GM23248 (cell line): Measurements from ENCODE around the gene AFTPH. TPM values are rescaled to one million over a fixed set of nuclear protein-coding genes. Genes with fewer than 3 reads are reported as not detected.

Experiments used
- DNase-seq: peaks from one replicate; pipeline ENCODE4 v3.0.0-alpha.2; 2015
- H2AFZ ChIP-seq: fragments of 200-600 bp; sonication (generic); 2 replicates; pipeline ENCODE4 v1.6.1; 2016; ENCODE audit warnings: antibody characterized with exemption
- H3F3A ChIP-seq: fragments of 200-600 bp; sonication (generic); 2 replicates; pipeline ENCODE4 v1.6.1; 2016; ENCODE audit warnings: mild to moderate bottlenecking, antibody characterized with exemption, mixed run types; ENCODE audit not compliant: insufficient read depth
- H3K27ac ChIP-seq: fragments of 200-600 bp; sonication (generic); 2 replicates; pipeline ENCODE4 v1.5.1; 2016; ENCODE audit warnings: mild to moderate bottlenecking
- H3K27me3 ChIP-seq: fragments of 200-600 bp; sonication (generic); replicated peaks from 2 replicates; pipeline ENCODE4 v1.6.1; 2016; ENCODE audit warnings: mild to moderate bottlenecking; ENCODE audit not compliant: insufficient read depth
- H3K36me3 ChIP-seq: fragments of 200-600 bp; sonication (generic); 2 replicates; pipeline ENCODE4 v1.6.1; 2016; ENCODE audit warnings: low read depth, mild to moderate bottlenecking
- H3K4me1 ChIP-seq: fragments of 200-600 bp; sonication (generic); 2 replicates; pipeline ENCODE4 v1.6.1; 2016; ENCODE audit warnings: mild to moderate bottlenecking; ENCODE audit not compliant: insufficient read depth
- H3K4me2 ChIP-seq: fragments of 200-600 bp; sonication (generic); one replicate; pipeline ENCODE4 v1.6.1; 2016; ENCODE audit warnings: mild to moderate bottlenecking; ENCODE audit not compliant: unreplicated experiment
- H3K4me3 ChIP-seq: fragments of 200-600 bp; sonication (generic); 2 replicates; pipeline ENCODE4 v1.5.1; 2016; ENCODE audit warnings: mild to moderate bottlenecking
- H3K79me2 ChIP-seq: fragments of 200-600 bp; sonication (generic); 2 replicates; pipeline ENCODE4 v1.6.1; 2016; ENCODE audit warnings: mild to moderate bottlenecking; ENCODE audit not compliant: insufficient read depth
- H3K9ac ChIP-seq: fragments of 200-600 bp; sonication (generic); 2 replicates; pipeline ENCODE4 v1.6.1; 2016; ENCODE audit warnings: mild to moderate bottlenecking
- H3K9me2 ChIP-seq: fragments of 200-600 bp; sonication (generic); 2 replicates; pipeline ENCODE4 v1.6.1; 2016; ENCODE audit warnings: mixed run types, mild to moderate bottlenecking, moderate library complexity; ENCODE audit not compliant: insufficient read depth
- H3K9me3 ChIP-seq: fragments of 200-600 bp; sonication (generic); one replicate; pipeline ENCODE4 v1.6.1; 2017; ENCODE audit warnings: low read depth
- H4K20me1 ChIP-seq: fragments of 200-600 bp; sonication (generic); 2 replicates; pipeline ENCODE4 v1.6.0; 2016; ENCODE audit not compliant: insufficient read depth
- EZH2 ChIP-seq: fragments of 200-600 bp; sonication (generic); IDR thresholded peaks from 2 replicates; pipeline ENCODE4 v1.6.1; 2018; ENCODE audit warnings: antibody characterized with exemption, mild to moderate bottlenecking; ENCODE audit not compliant: insufficient read depth, poor library complexity, severe bottlenecking
- EZH2phosphoT487 ChIP-seq: fragments of 200-600 bp; sonication (generic); IDR thresholded peaks from 2 replicates; pipeline ENCODE4 v1.6.1; 2018; ENCODE audit warnings: antibody characterized with exemption, moderate library complexity, mild to moderate bottlenecking, low read depth; ENCODE audit not compliant: insufficient read depth
- WGBS, 2 experiments: methylation state at CpG; one replicate each; pipeline ENCODE4 v1.1.6; 2015 to 2017; ENCODE audit warnings: low lambda C conversion rate in 2 of 2, low coverage in 1 of 2; ENCODE audit errors: missing lambda C conversion rate in 2 of 2; 5-methylcytosine and 5-hydroxymethylcytosine counted together
- in situ Hi-C: fragments of 300-500 bp; cut with MboI; formaldehyde crosslinking; loops from 2 replicates; pipeline ENCODE4 v1.15.0; 2020
- polyA plus RNA-seq: library from polyadenylated mRNA; unstranded; fragments of >200 nt; fragmentation: Nextera tagmentation; extraction: Ambion mirVana; gene quantifications from 2 replicates; pipeline ENCODE4 v1.2.1, GENCODE V29; 2016
- total RNA-seq: library from RNA; depleted of rRNA; stranded (reverse); fragments of >200 nt; shearing (Covaris generic); gene quantifications from 2 replicates; pipeline ENCODE4 v1.2.3, GENCODE V29; 2014

AFTPH gene
- total and polyA plus RNA-seq, 2 experiments from 2014 or later, result 8.8 to 26.2 TPM

DNA sequence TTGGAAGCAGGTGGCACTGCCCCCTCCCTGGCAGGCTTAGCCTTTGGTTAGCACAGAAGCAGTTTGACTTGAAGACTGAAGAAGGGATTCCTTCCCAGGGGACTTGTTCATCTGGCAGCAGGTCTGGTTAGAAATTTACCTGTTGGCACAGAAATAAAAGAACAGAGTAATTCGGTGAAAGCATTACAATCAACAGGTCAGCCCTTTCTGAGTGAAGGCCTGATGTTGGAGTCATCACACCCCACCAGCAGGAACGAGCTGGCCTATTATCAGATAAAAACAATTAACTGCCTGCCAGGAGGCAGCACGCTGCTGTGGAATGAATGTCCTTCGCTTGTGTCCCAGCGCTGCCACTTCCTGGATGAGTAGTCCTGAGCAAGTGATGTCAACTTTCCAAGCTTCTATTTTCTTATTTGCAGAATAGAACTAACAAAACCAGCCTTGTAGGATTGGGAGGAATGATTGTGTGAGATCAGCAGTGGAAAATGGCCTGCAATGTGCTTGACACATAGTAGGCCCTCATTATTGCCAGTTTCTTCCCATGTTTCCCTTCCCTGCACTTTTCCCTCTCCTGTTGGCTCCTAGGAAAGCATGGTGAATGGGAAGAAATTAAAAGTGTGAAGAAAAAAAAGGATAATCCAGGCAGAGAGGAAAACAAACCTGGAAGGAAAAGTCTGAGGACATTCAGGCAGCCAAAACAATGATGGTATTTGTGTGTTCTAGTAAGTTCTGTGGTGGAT lies 41.2 kb upstream of the AFTPH start:
- WGBS, 2 experiments, result 14 to 26% methylated on average over 5 of the region's 5 CpGs
- Histone ChIP-seq H3K4me1 (peaks cover 5% of the 10 kb centered on the region; the same call in 1 of the 2 replicates), H3K4me2 (no peak overlapping the region), H3K4me3 (no peak overlapping the region), H4K20me1 (no peaks in the 10 kb centered on the region), H3K79me2 (no peaks in the 10 kb centered on the region), H3K9me2 (no peaks in the 10 kb centered on the region), H2AFZ (no peak overlapping the region), H3K9ac (no peak overlapping the region), H3K9me3 (no peaks in the 10 kb centered on the region), H3K27me3 (peaks cover 48% of the 10 kb centered on the region), H3K27ac (no peak overlapping the region), H3F3A (peaks cover 12% of the 10 kb centered on the region; the same call in 1 of the 2 replicates), H3K36me3 (no peaks in the 10 kb centered on the region)
- in situ Hi-C loops, result loop anchor here (10.0 to 25.0 kb wide), 2 partner anchors 148 to 446 kb away; no protein-coding TSS in a partner anchor
- peak; percentile 80 for DNase-seq
- no peak for TF ChIP-seq EZH2
- no peak for TF ChIP-seq EZH2phosphoT487

DNA sequence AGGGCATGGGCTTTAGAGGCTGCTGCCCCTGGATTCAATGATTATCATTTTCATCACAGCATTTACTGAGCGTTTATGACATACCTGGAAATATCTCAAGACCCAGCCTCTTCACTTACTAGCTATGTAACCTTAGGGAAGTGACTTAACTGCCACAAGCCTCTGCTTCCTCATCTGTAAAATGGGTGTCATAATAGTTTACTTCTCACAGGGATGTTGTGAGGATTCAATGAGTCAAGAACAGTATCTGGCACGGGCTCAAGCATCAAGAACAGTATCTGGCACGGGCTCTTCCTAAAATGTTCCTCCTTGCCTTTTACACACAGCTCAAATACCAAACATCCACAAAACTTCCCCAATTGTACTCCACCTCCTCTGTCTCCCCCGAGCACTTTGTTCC lies 38.8 kb upstream of the AFTPH start:
- no peak for TF ChIP-seq EZH2phosphoT487
- no peak for TF ChIP-seq EZH2
- no peak overlapping the region for H3K27ac ChIP-seq
- no peak overlapping the region for H2AFZ ChIP-seq
- H3K4me1 ChIP-seq, result peaks cover 5% of the 10 kb centered on the region; the same call in 1 of the 2 replicates
- no peaks in the 10 kb centered on the region for H3K79me2 ChIP-seq
- H3K9ac ChIP-seq, result no peak overlapping the region
- H3K27me3 ChIP-seq, result peaks cover 38% of the 10 kb centered on the region
- peak; percentile 19 for DNase-seq
- no peaks in the 10 kb centered on the region for H3K36me3 ChIP-seq
- H3F3A ChIP-seq, result peaks cover 12% of the 10 kb centered on the region; the same call in 1 of the 2 replicates
- H3K4me2 ChIP-seq, result no peak overlapping the region
- H3K9me3 ChIP-seq, result no peaks in the 10 kb centered on the region
- H3K4me3 ChIP-seq, result no peak overlapping the region
- no peaks in the 10 kb centered on the region for H4K20me1 ChIP-seq
- in situ Hi-C loops, result loop anchor here (10.0 to 25.0 kb wide), 2 partner anchors 151 to 448 kb away; no protein-coding TSS in a partner anchor
- no peaks in the 10 kb centered on the region for H3K9me2 ChIP-seq
- WGBS, 2 experiments, result 34 to 36% methylated on average over 4 of the region's 4 CpGs

DNA sequence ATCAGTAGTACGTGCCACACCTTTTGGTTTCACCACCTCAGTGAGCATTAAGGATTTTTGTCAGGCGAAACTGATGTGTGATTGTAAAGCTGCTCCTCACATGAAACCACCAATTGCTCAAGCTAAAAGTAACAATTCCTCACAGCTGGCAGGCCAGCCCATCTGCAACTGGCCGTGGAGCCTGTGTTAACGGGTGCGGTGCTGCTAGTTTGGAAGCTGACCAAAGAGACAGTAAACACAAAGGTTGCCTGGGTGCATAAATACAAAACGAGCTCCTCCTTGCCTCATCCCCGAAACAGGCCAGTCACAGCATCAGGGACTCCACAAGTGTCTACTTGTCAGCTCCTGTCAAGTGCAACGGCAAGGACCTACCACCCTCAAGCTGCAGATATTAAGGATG lies 38.2 kb upstream of the AFTPH start:
- Histone ChIP-seq H3K79me2 (no peaks in the 10 kb centered on the region), H3K4me3 (no peak overlapping the region), H3K36me3 (no peaks in the 10 kb centered on the region), H3K9ac (no peak overlapping the region), H3K9me3 (no peaks in the 10 kb centered on the region), H3K4me2 (no peak overlapping the region), H3K27ac (no peak overlapping the region), H2AFZ (no peak overlapping the region), H3F3A (peaks cover 12% of the 10 kb centered on the region; the same call in 1 of the 2 replicates), H4K20me1 (no peaks in the 10 kb centered on the region), H3K9me2 (no peaks in the 10 kb centered on the region), H3K4me1 (peaks cover 5% of the 10 kb centered on the region; the same call in 1 of the 2 replicates), H3K27me3 (peaks cover 32% of the 10 kb centered on the region)
- peak; percentile 75 for DNase-seq
- in situ Hi-C loops, result loop anchor here (10.0 to 25.0 kb wide), 2 partner anchors 151 to 449 kb away; no protein-coding TSS in a partner anchor
- WGBS, 2 experiments, result 7 to 8% methylated on average over 8 of the region's 8 CpGs
- TF ChIP-seq EZH2, result no peak
- no peak for TF ChIP-seq EZH2phosphoT487

DNA sequence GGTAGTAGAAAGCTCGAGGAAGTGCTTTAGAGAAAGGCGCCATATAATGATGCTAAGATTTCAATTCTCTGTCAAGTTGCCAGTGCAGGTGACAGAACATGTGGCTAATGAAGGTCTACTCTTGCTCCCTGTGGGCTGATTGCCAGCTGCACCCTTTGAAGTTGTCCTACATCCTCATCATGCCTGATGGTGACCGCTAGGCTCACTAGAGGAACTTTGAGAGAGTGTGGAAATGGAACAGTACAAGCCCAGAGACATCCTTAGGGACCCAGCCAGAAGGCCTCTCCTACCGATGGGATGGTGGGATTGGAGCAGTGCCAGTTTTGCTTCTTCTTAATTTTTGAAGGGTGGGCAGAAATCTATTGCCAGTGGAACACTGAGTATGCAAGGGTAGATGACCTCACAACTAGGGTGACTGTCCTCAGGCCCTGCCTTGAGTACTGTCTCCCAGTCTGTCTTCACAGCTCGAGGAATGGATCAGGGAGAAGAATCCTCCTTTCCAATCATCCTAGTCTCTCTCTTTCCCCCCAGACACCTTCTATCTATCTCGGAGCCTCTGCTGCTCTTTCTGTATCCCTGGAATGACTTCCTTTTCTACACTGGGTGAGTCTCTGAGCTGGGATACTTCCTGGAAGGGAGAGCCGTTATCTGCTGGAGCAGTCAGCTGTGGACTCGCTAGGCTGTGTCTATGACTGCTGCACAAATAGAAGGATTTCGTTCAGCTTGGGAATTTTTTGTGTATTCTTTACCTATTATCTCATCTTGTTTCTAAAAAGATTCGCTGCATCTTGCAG lies 36.7 kb upstream of the AFTPH start:
- no peak overlapping the region for H3K27ac ChIP-seq
- in situ Hi-C loops, result loop anchor here (10.0 to 25.0 kb wide), 2 partner anchors 153 to 450 kb away; no protein-coding TSS in a partner anchor
- no peak overlapping the region for H3K4me2 ChIP-seq
- H3K9me3 ChIP-seq, result no peaks in the 10 kb centered on the region
- no peaks in the 10 kb centered on the region for H4K20me1 ChIP-seq
- H3K9me2 ChIP-seq, result no peaks in the 10 kb centered on the region
- no peak overlapping the region for H3K9ac ChIP-seq
- DNase-seq, result no peak
- H3K4me1 ChIP-seq, result peaks cover 4% of the 10 kb centered on the region; the same call in 1 of the 2 replicates
- no peak overlapping the region for H2AFZ ChIP-seq
- H3K4me3 ChIP-seq, result no peak overlapping the region
- peaks cover 29% of the 10 kb centered on the region for H3K27me3 ChIP-seq
- peaks cover 7% of the 10 kb centered on the region; the same call in 1 of the 2 replicates for H3F3A ChIP-seq
- no peak for TF ChIP-seq EZH2phosphoT487
- no peak for TF ChIP-seq EZH2
- no peaks in the 10 kb centered on the region for H3K79me2 ChIP-seq
- no peaks in the 10 kb centered on the region for H3K36me3 ChIP-seq
- WGBS, 2 experiments, result 68 to 72% methylated on average over 10 of the region's 10 CpGs
